DMS79 treated with DMSO at 0.1 percent for 48 hours (cell line): ENCODE measurements around the gene RIT1.
"Not testable (repeated sequence)": the region's sequence is repeated elsewhere in the genome, so short reads cannot be mapped to it uniquely, and the experiment has no call there.

ENCODE experiments used
- DNase-seq: peaks from one replicate; lab custom pipeline; 2025; lab: John Stamatoyannopoulos, UW

The RIT1 gene

DNA sequence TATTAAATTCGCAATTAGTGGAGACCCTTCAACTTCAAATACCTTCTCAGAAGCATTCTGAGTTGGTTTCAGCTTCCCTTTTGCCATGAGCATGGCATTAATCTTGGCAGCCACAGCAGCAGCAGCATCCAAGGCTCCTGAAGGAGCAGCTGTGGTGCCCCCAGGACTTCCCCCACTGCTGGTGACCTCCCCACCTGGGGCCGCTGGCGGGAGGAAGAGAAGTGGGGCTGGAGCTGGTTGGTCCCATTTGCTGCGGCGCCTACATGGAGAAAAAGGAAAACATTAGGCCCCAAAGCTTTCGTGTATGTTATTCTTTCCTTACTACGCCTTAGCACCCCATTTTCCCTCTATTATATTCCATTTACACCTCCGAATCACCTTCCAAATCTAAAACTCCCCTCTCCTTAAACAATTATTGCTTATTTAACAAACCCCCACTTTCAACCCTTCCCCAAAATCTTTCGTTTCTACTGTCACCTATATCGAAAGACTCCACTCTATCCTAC, 22.5 kb upstream of the RIT1 start:
- DNase-seq, result no peak

DNA sequence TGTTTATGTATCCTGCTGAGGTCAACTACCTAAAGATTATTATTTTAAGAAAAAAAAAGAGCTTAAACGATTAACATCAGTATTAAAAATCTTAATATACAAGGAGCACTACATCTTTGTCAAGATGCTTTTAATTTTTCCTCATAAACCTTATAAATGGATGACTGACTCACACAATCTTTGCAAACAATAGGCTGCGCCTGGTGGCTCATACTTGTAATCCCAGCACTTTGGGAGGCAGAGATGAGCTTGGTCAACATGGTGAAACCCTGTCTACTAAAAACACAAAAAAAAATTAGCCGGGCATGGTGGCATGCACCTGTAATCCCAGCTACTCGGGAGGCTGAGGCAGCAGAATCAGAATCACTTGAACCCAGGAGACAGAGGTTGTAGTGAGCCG, 21.3 kb upstream of the RIT1 start:
- no peak for DNase-seq

DNA sequence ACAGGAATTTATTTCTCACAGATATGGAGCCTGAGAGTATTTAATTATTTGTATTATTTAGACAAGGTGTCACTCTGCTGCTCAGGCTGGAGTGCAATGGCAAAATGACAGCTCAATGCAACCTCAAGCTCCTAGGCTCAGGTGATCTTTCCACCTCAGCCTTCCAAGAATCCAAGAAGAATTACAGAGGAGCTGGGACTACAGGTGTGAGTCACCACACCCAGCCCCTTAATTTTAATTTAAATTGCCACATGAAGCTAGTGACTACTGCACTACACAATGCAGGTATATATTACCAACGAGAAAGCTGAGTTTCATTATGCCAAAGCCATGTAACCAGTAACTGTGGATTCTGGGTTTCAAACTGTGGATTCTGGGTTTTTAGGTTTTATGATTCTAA, 20.9 kb upstream of the RIT1 start:
- DNase-seq, result no peak

DNA sequence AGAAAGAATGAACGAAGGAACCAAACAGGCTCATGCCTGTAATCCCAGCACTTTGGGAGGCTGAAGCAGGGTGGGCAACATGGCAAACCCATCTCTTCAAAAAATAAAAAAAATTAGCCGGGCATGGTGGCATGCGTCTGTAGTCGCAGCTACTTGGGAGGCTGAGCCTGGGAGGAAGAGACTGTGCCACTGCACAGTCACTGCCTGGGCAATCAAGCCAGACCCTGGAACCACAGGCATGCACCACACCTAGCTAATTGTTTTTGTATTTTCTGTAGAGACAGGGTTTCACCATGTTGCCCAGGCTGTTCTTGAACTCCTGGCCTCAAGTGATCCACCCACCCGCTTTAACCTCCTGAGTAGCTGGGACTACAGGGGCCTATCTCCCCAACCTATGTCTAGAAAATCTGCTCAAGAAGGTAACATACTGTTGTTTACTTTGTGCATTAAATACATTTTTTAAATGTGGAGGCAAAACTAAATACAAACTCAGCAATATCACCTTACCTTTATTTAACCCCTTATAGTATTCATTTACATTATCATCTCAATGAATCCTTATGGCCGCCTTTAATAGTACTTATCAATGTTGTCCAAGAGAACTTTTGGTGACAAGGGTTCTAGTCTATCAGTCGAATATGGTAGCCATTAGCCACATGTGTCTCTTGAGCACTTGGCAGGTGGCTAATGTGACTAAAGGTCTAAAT, 20.3 kb upstream of the RIT1 start:
- DNase-seq, result no peak

DNA sequence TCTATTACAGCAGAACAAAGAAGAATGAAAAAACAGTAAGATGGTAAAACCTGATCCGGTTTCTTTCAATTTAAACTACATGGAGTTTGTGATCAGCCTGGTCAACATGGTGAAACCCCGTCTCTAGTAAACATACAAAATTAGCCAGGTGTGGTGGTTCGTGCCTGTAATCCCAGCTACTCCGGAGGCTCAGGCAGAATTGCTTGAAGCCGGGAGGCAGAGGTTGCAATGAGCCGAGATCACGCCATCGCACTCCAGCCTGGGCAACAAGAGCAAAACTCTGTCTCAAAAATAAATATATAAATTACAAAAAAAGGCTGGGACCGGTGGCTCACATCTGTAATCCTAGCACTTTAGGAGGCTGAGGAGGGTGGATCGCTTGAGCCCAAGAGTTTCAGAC, 19.6 kb upstream of the RIT1 start:
- DNase-seq, result not testable (repeated sequence)

DNA sequence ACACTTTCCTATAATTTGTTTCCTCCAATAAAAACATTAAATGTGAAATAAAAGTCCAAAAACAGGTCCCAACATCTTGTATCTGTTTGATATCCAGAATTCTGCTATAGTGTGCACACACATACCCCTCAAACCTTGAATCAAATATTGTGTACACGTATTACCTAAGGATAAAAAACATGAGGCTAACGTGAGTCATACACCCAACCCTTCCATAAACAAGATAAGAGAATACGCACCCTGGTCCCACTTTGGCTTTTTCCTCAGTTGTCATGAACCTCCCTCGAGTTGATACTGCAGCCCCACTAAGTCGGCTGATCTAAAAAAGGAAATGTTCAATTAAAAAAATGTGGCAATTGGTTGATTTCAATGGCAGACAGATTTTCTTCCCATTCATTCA, 17.9 kb upstream of the RIT1 start:
- no peak for DNase-seq

DNA sequence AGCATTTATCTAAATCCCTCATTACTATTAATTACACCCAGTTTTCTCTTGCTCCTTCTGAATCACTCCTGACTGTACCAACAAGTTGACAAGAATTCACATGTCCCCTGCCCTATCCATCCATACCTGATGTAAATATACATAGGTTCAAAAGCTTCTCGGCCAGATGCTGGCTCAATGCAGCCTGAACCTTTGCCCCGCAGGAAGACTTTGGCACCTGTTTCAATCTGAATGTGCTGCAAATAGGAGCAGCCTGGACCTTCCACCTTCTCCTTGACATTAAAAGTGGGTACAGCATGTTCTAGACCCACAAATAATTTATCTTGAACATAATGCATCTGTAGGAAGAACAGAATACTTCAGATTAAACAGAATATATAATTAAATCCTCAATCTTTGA, 14.4 kb upstream of the RIT1 start:
- no peak for DNase-seq

DNA sequence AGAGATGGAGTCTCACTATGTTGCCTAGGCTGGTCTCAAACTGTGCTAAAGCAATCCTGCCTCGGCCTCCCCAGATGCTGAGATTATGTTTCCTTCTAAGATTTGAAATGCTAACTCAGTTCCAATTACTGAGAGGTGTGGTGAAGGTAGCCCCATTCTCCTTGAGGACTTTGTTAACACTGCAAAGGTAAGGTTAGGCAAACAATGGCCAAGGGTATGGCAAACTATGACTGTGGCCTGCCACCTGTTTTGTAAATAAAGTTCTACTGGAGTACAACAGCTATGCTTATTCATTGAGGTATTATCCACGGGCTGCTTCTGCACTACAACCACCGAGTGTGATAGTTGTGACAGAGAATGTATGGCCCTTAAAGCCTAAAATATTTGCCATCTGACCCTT, 9.6 kb upstream of the RIT1 start:
- DNase-seq, result no peak

DNA sequence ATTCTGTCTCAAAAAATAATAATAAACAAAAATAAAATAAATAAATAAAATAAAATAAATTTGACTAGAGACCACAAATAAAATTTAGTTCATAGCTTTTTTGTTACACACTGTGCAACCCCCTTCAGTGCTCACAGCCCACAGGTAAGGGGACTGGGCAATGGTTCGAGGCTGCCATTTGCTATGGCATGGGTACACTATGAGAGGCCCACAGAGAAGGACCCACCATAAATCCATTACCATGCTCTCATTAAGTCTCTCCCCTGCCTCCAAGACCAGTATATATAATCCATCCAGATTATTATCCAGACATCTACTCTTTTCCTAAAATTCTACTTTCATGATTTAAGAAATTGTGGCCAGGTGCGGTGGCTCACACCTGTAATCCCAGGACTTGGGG, 8.7 kb upstream of the RIT1 start:
- no peak for DNase-seq

DNA sequence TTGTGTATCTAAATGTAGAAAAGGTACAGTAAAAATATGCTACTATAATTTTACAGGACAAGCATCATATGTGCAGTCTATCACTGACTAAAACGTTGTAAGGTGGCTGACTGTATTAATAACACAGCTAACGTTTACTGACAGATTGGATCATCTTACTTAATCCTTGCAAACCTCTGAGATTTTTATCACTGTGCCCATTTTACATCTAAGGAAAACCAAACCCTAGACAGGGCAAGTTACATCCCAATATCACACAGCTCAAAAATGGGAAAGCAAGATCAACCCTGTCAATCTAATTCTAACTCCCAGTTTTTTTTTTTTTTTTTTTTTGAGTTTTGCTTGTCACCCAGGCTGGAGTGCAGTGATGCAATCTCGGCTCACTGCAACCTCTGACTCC, 7.5 kb upstream of the RIT1 start:
- no peak for DNase-seq

DNA sequence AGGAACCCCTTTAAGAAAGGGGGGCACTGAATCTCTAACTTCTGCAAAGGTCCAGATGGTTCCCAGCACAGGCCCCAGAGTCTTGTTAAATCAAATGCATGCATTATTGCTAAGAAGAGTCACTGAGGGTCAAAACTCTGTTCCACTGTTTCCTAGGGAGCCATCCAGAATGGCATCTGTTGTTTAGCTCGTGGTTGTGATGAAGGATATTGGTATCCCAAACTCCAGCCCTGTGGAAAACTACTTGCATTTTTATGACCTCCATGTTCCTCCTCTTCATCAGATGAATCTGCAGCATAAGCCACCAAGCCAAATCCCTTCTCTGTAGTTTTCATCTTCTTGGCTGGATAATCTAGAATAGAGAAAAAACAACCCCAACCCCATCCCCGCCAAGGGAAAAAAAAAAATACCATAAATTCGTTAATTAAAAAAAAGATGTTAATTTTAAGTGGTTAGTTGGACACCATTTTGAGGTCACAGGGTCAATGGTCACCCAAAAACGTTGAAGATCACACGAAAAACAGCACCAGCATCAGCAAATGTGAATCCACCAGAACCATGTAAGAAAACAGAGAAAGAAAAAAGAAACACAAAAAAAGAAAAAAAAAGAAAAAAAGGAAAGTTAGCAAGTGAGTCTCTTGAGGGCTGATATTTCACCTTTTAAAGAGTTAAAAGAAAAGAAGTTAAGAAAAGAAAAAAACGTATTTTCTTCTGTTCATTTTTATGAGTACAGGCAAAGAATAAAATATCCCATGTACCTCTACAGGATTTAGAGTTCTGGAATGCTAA, 3.0 kb upstream of the RIT1 start:
- DNase-seq, result no peak

DNA sequence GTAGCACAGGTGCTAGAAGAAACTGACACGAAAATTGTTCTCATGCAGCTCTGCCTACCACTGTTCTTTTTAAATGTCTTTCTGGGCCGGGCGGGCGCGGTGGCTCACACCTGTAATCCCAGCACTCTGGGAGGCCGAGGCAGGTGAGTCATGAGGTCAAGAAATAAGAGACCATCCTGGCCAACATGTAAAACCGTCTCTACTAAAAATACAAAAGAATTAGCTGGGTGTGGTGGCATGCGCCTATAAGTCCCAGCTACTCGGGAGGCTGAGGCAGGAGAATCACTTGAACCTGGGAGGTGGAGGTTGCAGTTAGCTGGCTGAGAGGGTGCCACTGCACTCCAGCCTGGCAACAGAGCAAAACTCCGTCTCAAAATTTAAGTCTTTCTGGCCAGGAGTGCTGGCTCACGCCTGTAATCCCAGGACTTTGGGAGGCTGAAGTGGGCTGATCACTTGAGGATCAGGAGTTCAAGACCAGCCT, 947 bp upstream of the RIT1 start:
- no peak for DNase-seq

DNA sequence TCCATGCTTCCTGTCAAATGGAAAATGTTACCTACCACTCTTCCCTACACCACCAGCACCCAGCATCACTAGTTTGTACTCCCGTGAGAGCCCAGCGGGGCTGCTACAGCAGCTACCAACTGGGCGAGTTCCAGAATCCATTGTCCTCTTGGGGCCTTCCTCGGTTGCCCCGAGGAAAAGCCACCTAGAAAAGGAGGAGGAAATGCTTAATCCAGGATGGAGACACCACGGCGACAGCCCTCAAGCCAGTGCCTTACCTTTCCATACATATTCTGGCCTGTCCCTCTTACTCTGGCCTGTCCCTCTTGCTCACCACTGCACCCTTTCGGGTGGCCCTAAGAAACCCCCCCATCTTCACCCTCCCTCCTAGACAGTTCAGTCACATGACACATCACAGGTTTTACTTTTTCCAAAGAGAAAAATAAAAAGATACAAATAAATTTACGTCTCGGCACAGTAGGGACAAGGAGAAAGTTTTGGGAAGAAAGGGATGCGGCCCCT, 478 bp downstream of the RIT1 start:
- DNase-seq, result peak; percentile 32

DNA sequence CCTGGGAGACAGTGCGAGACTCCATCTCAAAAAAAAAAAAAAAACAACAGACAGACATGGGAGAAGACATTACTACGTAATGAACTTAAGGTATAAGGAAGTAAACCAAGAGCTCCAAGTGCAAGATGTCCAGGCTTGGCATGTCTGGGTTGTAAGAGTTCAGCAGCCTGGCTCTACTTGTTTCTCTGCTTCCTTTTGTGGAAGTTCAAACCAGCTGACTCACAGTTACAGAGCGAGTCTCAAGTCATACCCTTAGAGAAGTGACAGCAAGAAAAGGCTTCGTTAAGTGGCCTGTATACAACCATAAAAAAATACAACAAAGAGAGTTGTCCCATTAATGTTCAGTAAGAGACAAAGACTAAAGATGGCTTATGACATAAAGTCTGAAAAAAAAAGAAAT, 1.3 kb downstream of the RIT1 start:
- no peak for DNase-seq

DNA sequence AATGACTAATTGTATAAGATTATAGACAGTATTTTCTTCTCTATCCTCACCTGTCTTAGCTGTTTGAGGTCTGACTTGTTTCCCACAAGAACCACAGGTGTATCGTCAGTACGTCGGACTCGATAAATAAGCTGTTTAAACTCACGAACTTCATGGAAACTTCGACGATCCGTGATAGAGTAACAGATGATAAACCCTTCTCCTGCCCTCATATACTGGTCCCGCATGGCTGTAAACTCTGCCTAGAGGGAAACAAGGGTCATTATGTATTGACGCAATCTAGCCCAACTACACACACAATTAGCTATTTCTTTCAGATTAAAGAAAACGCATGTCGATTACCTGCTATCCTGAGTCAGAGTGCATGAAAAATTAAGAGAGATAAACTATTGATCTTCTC, 6.9 kb downstream of the RIT1 start:
- no peak for DNase-seq

DNA sequence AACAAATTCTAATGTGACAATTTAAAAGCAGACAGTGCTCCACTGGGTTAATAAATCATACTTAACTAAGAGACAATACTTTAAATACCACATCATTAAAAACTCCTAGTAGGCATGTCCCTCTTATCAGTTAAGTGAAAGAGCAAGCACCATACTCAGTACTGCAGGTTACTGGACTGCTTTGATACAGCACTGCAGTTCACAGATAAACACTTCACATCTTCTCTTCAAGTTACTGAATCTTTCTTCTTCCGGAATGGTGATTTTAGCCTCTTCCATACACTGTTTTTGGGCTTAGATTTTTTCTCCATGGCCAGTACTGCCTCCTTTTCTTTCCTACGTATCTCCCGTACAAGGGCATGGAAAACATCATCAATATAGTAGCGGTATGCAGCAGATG, 11.0 kb downstream of the RIT1 start:
- DNase-seq, result no peak

DNA sequence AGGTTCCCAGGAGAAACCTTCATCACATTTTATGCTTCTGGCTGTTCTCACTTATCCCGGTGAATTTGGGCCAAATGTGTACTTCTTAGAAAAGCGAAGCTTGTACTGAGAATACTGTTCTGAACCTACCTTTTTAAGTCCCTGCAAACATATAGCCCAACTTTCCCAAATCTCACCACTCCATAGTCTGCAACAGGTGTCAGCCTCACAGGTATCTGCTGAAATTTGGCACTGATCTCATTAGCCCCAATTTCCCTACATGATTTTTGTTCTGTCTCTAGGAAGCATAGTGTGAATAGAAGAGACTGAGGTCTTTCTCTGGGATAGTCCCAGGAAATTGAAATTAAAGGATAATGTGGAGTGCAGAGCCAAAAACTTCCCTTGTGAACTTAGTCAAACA, 11.5 kb downstream of the RIT1 start:
- DNase-seq, result no peak

DNA sequence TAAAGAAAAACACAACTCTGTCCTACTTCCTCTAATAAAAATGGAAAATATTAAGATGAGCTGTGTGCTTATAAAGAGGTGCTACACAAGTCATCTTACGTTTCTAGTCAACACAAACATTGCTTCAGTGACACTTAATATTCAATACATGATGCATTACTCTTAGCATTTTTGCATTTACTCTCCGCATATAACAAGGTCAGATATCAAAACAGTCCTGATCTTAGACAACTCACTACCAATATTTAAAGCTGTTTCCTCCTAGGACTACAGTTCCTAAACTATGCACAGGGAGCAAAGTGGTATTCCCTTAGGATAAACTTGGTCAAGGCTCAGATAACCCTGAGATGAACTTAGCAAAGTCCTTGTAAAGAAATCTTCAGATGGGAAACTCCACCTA, 12.3 kb downstream of the RIT1 start:
- no peak for DNase-seq

DNA sequence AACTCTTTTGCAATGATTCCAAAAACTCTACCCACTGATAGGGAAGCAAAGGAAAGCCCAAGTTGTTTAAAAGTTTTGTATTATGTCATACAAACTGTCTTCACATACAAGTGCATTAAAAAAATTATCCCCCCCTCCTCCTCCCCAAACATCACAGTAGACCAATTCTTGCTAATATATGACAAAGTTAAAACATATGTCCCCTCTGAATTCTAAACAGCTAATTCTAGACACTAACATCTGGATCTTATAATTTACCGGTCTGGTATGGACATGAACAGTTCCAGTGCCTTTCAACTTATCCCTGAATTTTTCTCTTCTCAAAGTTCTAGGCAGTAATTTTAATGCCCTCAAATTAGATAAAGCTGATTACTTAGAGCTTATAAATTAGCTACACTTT, 13.4 kb downstream of the RIT1 start:
- no peak for DNase-seq

DNA sequence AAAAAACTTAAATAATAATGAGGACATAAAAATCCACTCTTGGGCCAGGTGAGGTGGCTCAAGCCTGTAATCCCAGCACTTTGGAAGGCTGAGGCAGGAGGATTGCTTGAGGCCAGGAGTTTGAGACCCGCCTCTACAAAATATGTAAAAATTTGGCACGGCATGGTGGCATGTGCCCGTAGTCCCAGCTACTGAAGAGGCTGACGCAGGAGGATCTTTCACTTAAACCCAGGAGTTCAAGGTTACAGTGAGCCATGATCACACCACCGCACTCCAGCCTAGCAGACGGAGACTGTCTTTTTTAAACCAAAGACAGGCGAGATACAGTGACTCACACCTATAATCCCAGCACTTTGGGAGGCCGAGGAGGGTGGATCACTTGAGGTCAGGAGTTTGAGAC, 14.7 kb downstream of the RIT1 start:
- DNase-seq, result not testable (repeated sequence)

DNA sequence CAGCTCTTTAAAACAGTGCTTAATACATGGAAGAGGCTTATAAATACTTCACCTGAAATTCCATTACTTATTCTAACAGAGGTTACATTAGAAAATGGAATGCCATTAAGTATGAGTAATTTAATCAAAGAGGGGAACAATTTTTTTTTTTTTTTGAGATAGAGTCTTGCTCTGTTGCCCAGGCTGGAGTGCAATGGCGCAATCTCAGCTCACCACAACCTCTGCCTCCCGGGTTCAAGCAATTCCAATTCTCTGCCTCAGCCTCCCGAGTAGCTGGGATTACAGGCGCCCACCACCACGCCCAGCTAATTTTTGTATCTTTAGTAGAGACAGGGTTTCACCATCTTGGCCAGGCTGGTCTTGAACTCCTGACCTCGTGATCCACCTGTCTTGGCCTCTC, 15.5 kb downstream of the RIT1 start:
- DNase-seq, result not testable (repeated sequence)

DNA sequence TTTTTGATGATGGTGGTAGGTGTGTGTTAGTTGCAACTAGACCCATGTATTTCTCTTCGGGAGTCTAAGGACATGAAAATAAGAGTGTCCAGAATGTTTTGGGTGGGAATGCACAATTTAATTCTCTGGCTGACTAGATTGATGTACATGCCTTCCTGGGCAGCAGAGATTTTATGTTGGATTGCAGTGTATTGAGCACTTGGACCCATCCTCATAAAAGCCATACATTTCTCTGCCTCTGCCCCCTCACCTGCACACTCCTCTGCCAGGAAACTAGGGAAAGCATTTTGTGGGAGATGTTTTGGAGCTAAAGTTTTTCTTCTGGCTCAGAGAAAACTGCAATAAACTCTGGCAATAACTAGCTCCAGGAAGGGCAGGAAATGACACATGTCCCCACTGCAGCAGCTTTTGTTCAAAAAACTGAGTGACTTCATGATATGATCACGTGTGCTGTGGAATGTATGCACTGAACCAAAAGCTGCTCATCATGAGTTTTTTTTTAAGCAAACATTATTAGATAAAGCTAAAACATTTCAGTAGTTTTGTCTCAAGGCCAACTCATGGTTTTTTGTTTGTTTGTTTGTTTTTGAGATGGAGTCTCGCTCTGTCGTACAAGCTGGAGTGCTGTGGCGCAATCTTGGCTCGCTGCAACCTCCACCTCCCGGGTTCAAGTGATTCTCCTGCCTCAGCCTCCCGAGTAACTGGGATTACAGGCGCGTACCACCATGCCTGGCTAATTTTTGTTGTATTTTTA, 17.6 kb downstream of the RIT1 start:
- no peak for DNase-seq

DNA sequence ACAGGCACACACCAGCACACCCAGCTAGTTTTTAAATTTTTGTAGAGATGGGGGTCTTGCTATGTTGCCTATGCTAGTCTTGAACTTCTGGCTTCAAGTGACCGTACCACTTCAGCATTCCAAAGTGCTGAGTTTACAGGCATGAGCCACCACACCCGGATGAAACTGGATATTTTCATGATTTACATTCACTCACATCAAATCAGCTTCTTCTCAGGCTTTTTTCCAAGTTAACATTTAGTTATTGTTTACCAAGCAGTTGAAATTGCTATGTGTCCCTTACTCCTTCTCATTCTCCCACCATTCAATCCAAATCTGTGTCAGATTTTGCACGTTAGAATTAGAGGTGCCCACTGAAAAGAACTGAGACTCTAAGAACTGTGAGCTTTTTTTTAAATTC, 18.4 kb downstream of the RIT1 start:
- DNase-seq, result no peak
